ENCODE results near the gene EIPR1.

EIPR1 gene

DNA sequence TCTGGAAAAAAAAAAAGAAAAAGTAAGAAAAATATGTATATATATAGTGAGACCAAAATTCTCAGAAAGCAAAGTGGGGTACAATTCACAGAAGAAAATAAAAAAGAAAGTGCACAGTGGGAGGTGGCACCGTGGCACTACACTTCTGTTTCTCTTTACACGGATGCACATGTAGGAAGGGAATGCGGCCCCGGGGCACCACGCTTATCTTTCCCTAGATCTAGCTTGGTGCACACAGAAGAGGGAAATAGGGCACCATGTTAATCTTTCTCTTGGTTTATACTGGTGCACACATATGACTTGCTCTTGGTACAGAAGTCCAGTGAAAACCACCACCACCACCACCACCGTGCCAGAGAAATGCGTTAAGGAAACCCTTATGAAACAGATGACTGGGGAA is 32.0 kb downstream of the EIPR1 start:
- Histone ChIP-seq H3K27me3 (no peaks in the 10 kb centered on the region), H3K4me2 (no peak overlapping the region), H3K4me1 (peaks cover 9 to 18% (median 14%) of the 10 kb centered on the region in 10 experiments; a peak in 18 of 20 replicates), H4K20me1 (peaks cover 0 to 28% (median 9%) of the 10 kb centered on the region in 11 experiments; a peak in 10 of 22 replicates), H3K27ac (no peak overlapping the region), H3K9me3 (replicated peaks in 1 of 11) (peaks cover 8 to 31% (median 18%) of the 10 kb centered on the region in 11 experiments; a peak in 18 of 22 replicates), H3K9ac (no peak overlapping the region), H3K4me3 (no peak overlapping the region), H3K36me3 (peaks cover 37 to 80% (median 59%) of the 10 kb centered on the region in 11 experiments)
- TF ChIP-seq Cebpa-rat (IDR thresholded peaks at IDR 0.05) = no peak

DNA sequence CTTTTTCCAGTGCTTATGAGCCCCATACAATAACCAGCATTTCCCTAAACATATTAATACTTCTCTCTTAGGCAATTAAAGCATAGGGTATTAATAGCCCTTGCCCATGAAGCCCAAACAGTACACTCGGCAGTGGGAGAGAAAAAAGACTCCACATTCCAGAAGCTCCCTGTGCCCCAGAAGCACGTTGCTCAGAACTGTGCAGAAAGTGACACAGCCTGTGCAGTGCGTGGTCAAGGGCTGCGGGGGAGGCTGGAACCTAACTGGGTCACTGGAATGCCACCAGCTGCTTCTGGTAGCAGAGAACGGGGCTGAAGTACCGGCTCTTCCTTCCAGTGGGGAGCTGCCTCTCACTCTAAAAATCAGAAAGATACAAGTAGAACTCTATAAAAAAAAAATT is 32.7 kb downstream of the EIPR1 start:
- no peak overlapping the region for H3K4me2 ChIP-seq
- TF ChIP-seq Cebpa-rat (IDR thresholded peaks at IDR 0.05) = no peak
- peaks cover 9 to 18% (median 14%) of the 10 kb centered on the region in 10 experiments; a peak in 18 of 20 replicates for H3K4me1 ChIP-seq

DNA sequence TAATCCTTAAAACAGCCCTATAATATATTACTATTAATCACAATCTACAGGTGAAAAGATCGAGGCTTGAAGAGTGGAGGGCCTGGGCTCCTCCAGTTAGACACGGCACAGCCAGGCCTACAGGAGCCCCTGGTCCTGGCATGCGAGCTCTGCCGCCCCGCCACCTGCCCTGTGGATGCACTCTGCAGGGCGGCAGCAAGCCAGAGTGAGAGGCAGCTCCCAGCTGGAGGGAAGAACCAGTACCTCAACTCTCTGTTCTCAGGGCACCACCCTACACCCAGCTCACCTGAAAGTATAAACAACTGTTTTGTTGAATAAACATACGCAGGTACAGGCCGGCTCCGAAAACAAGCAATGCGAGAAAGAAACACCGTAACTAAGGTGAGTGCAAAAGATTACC is 34.6 kb downstream of the EIPR1 start:
- H3K27ac ChIP-seq = no peak overlapping the region
- TF ChIP-seq Cebpa-rat (IDR thresholded peaks at IDR 0.05) = no peak

More for the DNA sequence above, 32.7 kb downstream of the EIPR1 start:
- H4K20me1 ChIP-seq = peaks cover 0 to 28% (median 9%) of the 10 kb centered on the region in 11 experiments; a peak in 10 of 22 replicates
- peaks cover 34 to 80% (median 59%) of the 10 kb centered on the region in 11 experiments for H3K36me3 ChIP-seq
- no peak overlapping the region for H3K27ac ChIP-seq
- no peaks in the 10 kb centered on the region for H3K27me3 ChIP-seq
- no peak overlapping the region for H3K4me3 ChIP-seq
- peaks cover under 1 to 24% (median 13%) of the 10 kb centered on the region in 11 experiments; a peak in 14 of 22 replicates for H3K9me3 ChIP-seq (replicated peaks in 1 of 11)
- no peak overlapping the region for H3K9ac ChIP-seq

GRCh38 chr2:3342324-3342723 is 35.3 kb downstream of the EIPR1 start:
- Histone ChIP-seq H3K4me3 (no peak overlapping the region), H3K4me1 (peaks cover 0 to under 1% (median 0%) of the 10 kb centered on the region in 10 experiments; a peak in 2 of 20 replicates), H4K20me1 (peaks cover 0 to 17% (median 4%) of the 10 kb centered on the region in 11 experiments; a peak in 5 of 22 replicates), H3K27ac (no peak overlapping the region), H3K36me3 (peaks cover 28 to 74% (median 46%) of the 10 kb centered on the region in 11 experiments), H3K9ac (no peak overlapping the region), H3K4me2 (no peak overlapping the region), H3K27me3 (no peaks in the 10 kb centered on the region), H3K9me3 (replicated peaks in 1 of 11) (peaks cover 0 to 13% (median 6%) of the 10 kb centered on the region in 11 experiments; a peak in 11 of 22 replicates)
- TF ChIP-seq Cebpa-rat (IDR thresholded peaks at IDR 0.05) = no peak

More for the DNA sequence above, 34.6 kb downstream of the EIPR1 start:
- Histone ChIP-seq H3K4me2 (no peak overlapping the region), H3K9ac (no peak overlapping the region), H3K4me3 (no peak overlapping the region), H4K20me1 (peaks cover 0 to 14% (median 6%) of the 10 kb centered on the region in 11 experiments; a peak in 9 of 22 replicates), H3K4me1 (peaks cover 2 to 8% (median 6%) of the 10 kb centered on the region in 10 experiments; a peak in 18 of 20 replicates), H3K9me3 (replicated peaks in 1 of 11) (peaks cover 0 to 16% (median 11%) of the 10 kb centered on the region in 11 experiments; a peak in 11 of 22 replicates), H3K36me3 (peaks cover 29 to 74% (median 47%) of the 10 kb centered on the region in 11 experiments), H3K27me3 (no peaks in the 10 kb centered on the region)

DNA sequence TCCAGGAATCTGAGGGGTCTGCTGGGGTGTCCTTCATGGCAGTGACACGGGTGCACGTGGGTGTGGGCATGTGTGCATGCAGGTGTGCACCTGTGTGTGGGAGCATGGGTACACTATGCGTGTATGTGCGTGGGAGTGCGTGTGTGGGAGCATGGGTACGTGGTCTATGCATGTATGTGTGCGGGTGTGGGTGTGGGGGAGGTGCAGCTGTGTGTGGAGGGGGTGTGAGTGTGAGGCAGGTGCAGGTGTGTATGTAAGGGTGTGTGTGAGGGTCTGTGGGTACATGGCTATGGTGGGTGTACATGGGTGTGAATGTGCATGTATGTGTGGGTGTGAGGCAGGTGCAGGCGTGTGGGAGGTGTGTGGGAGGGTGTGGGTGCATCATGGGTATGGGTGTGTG is 36.3 kb downstream of the EIPR1 start:
- H3K27ac ChIP-seq = no peak overlapping the region
- no peak overlapping the region for H3K9ac ChIP-seq
- TF ChIP-seq Cebpa-rat (IDR thresholded peaks at IDR 0.05) = no peak
- H3K9me3 ChIP-seq (replicated peaks in 1 of 11) = peaks cover 0 to 4% (median under 1%) of the 10 kb centered on the region in 11 experiments; a peak in 5 of 22 replicates
- no peak overlapping the region for H3K4me3 ChIP-seq
- H3K36me3 ChIP-seq = peaks cover 18 to 73% (median 41%) of the 10 kb centered on the region in 11 experiments
- no peaks in the 10 kb centered on the region for H3K27me3 ChIP-seq
- H3K4me1 ChIP-seq = no peaks in the 10 kb centered on the region
- H4K20me1 ChIP-seq = peaks cover 0 to 18% (median 4%) of the 10 kb centered on the region in 11 experiments; a peak in 5 of 22 replicates
- no peak overlapping the region for H3K4me2 ChIP-seq

- Histone ChIP-seq H4K20me1 (peaks cover 0 to 19% (median 3%) of the 10 kb centered on the region in 11 experiments; a peak in 5 of 22 replicates), H3K27ac (no peak overlapping the region), H3K9ac (no peak overlapping the region), H3K36me3 (peaks cover 23 to 73% (median 42%) of the 10 kb centered on the region in 11 experiments), H3K9me3 (replicated peaks in 1 of 11) (peaks cover 0 to 13% (median 10%) of the 10 kb centered on the region in 11 experiments; a peak in 18 of 22 replicates), H3K4me2 (no peak overlapping the region), H3K4me1 (peaks cover 0 to 6% (median 0%) of the 10 kb centered on the region in 10 experiments; a peak in 1 of 20 replicates), H3K27me3 (no peaks in the 10 kb centered on the region), H3K4me3 (no peak overlapping the region)
- no peak for TF ChIP-seq Cebpa-rat (IDR thresholded peaks at IDR 0.05)
Observed at GRCh38 chr2:3340144-3340543, 37.5 kb downstream of the EIPR1 start.

DNA sequence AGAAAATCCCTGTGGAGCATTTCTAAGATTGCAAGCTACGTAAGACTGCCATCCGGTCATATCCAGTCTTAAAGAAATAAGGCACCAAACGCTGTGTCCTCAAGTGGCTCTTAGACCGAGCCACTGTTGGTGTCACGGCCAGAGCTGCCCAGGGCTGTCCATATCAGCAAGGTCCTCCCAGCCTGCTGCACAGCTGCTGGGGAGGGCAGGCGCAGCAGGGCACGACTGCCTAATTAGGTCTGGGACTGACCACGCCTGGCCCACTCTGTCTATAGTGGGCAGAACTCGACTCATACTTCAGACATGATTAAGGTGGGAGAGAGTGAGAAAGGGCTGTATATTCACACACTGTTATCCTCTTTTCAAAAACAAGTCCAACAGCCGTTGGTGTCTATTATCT is 39.3 kb downstream of the EIPR1 start:
- H3K9me3 ChIP-seq (replicated peaks in 1 of 11) = peaks cover 0 to 13% (median 10%) of the 10 kb centered on the region in 11 experiments; a peak in 18 of 22 replicates

GRCh38 chr2:3336844-3337243 is 40.8 kb downstream of the EIPR1 start:
- peaks cover 0 to 6% (median 0%) of the 10 kb centered on the region in 10 experiments; a peak in 1 of 20 replicates for H3K4me1 ChIP-seq
- no peak overlapping the region for H3K9ac ChIP-seq
- TF ChIP-seq Cebpa-rat (IDR thresholded peaks at IDR 0.05) = no peak
- H3K36me3 ChIP-seq = peaks cover 49 to 84% (median 71%) of the 10 kb centered on the region in 11 experiments
- peaks cover 0 to 20% (median 0%) of the 10 kb centered on the region in 11 experiments; a peak in 5 of 22 replicates for H4K20me1 ChIP-seq
- H3K4me3 ChIP-seq = no peak overlapping the region
- H3K27ac ChIP-seq = no peak overlapping the region
- H3K9me3 ChIP-seq (replicated peaks in 1 of 11) = peaks cover 5 to 13% (median 10%) of the 10 kb centered on the region in 11 experiments; a peak in 19 of 22 replicates
- no peaks in the 10 kb centered on the region for H3K27me3 ChIP-seq
- H3K4me2 ChIP-seq = no peak overlapping the region

More for the DNA sequence above, 39.3 kb downstream of the EIPR1 start:
- peaks cover 41 to 80% (median 56%) of the 10 kb centered on the region in 11 experiments for H3K36me3 ChIP-seq
- no peak overlapping the region for H3K9ac ChIP-seq
- H3K4me1 ChIP-seq = peaks cover 0 to 6% (median 0%) of the 10 kb centered on the region in 10 experiments; a peak in 1 of 20 replicates
- H3K27me3 ChIP-seq = no peaks in the 10 kb centered on the region
- no peak overlapping the region for H3K27ac ChIP-seq
- H4K20me1 ChIP-seq = peaks cover 0 to 22% (median 4%) of the 10 kb centered on the region in 11 experiments; a peak in 7 of 22 replicates
- no peak for TF ChIP-seq Cebpa-rat (IDR thresholded peaks at IDR 0.05)
- no peak overlapping the region for H3K4me3 ChIP-seq
- no peak overlapping the region for H3K4me2 ChIP-seq

Data from BLaER1 treated with 17β-estradiol and CSF1 and Interleukin-3, amounts not matched to agents 10 nM and 100 nM (cell line).